Mesenchymal stem cell (in vitro differentiated cells and primary cell): ENCODE data around the gene STIM1.

ENCODE experiments used
- DNase-seq: peaks from one replicate; pipeline ENCODE4 v3.0.0-alpha.2; 2013
- H2AFZ ChIP-seq: one replicate; pipeline ENCODE4 v1.6.1; 2013; ENCODE audit warnings: low read depth, mild to moderate bottlenecking, control low read depth, inconsistent platforms, low read length, moderate library complexity
- H2AK5ac ChIP-seq: 2 replicates; pipeline ENCODE4 v1.6.1; 2013; ENCODE audit warnings: low read length, moderate library complexity, mild to moderate bottlenecking, inconsistent platforms; ENCODE audit not compliant: severe bottlenecking
- H2BK120ac ChIP-seq: one replicate; pipeline ENCODE4 v1.6.1; 2013; ENCODE audit warnings: low read depth, mild to moderate bottlenecking, inconsistent platforms, low read length, moderate library complexity
- H2BK12ac ChIP-seq, 2 experiments: one replicate each; pipeline ENCODE4 v1.6.1; 2013; ENCODE audit warnings: inconsistent platforms in 2 of 2, low read length in 2 of 2, mild to moderate bottlenecking in 2 of 2, moderate library complexity in 2 of 2, control low read depth in 1 of 2
- H2BK15ac ChIP-seq: one replicate; pipeline ENCODE4 v1.6.1; 2013; ENCODE audit warnings: mild to moderate bottlenecking, low read depth, inconsistent platforms; ENCODE audit not compliant: poor library complexity, severe bottlenecking
- H2BK5ac ChIP-seq: 2 replicates; pipeline ENCODE4 v1.6.1; 2013; ENCODE audit warnings: low read depth, mild to moderate bottlenecking, low read length, control low read depth, inconsistent platforms; ENCODE audit not compliant: poor library complexity, severe bottlenecking
- H3K14ac ChIP-seq, 2 experiments: one replicate each; pipeline ENCODE4 v1.6.1; 2013; ENCODE audit warnings: inconsistent platforms in 2 of 2, low read length in 2 of 2, control low read depth in 1 of 2, mild to moderate bottlenecking in 1 of 2, moderate library complexity in 1 of 2
- H3K18ac ChIP-seq, 2 experiments: one replicate each; pipeline ENCODE4 v1.6.1; 2013; ENCODE audit warnings: inconsistent platforms in 2 of 2, low read length in 2 of 2, control low read depth in 1 of 2, low read depth in 1 of 2, mild to moderate bottlenecking in 1 of 2
- H3K23ac ChIP-seq, 2 experiments: one replicate each; pipeline ENCODE4 v1.6.1; 2013; ENCODE audit warnings: inconsistent platforms in 2 of 2, low read length in 2 of 2, mild to moderate bottlenecking in 2 of 2, moderate library complexity in 2 of 2, control low read depth in 1 of 2
- H3K27ac ChIP-seq: 2 replicates; pipeline ENCODE4 v1.5.1; 2013; ENCODE audit warnings: mild to moderate bottlenecking, moderate library complexity, low read length, control low read depth, inconsistent platforms; ENCODE audit not compliant: poor library complexity, severe bottlenecking
- H3K27me3 ChIP-seq, 2 experiments: 2 replicates each; pipeline versions ENCODE4 v1.6.1 to v1.7.0; 2013; ENCODE audit warnings: low read length in 2 of 2, mild to moderate bottlenecking in 2 of 2, moderate library complexity in 2 of 2, control low read depth in 1 of 2, inconsistent platforms in 1 of 2; ENCODE audit not compliant: control insufficient read depth in 1 of 2, insufficient read depth in 1 of 2
- H3K36me3 ChIP-seq, 2 experiments: 2 replicates each; pipeline versions ENCODE4 v1.6.1 to v1.7.0; 2013; ENCODE audit warnings: low read length in 2 of 2, control low read depth in 1 of 2, inconsistent platforms in 1 of 2, low read depth in 1 of 2, mild to moderate bottlenecking in 1 of 2; ENCODE audit not compliant: insufficient read depth in 2 of 2, control insufficient read depth in 1 of 2
- H3K4ac ChIP-seq, 2 experiments: one replicate each; pipeline ENCODE4 v1.6.1; 2013; ENCODE audit warnings: inconsistent platforms in 2 of 2, low read length in 2 of 2, mild to moderate bottlenecking in 2 of 2, moderate library complexity in 2 of 2, control low read depth in 1 of 2, low read depth in 1 of 2
- H3K4me1 ChIP-seq: 2 replicates; pipeline ENCODE4 v1.6.1; 2013; ENCODE audit warnings: low read depth, low read length, control low read depth; ENCODE audit not compliant: control insufficient read depth, insufficient read depth
- H3K4me2 ChIP-seq: 2 replicates; pipeline ENCODE4 v1.6.1; 2013; ENCODE audit warnings: low read length, mild to moderate bottlenecking, inconsistent platforms; ENCODE audit not compliant: poor library complexity, severe bottlenecking
- H3K4me3 ChIP-seq, 2 experiments: 2 replicates each; pipeline versions ENCODE4 v1.5.1 to v1.7.0; 2013; ENCODE audit warnings: low read length in 2 of 2, mild to moderate bottlenecking in 2 of 2, control low read depth in 1 of 2, low read depth in 1 of 2; ENCODE audit not compliant: insufficient read depth in 1 of 2
- H3K79me1 ChIP-seq: replicated peaks from 2 replicates; pipeline ENCODE4 v1.6.1; 2013; ENCODE audit warnings: mild to moderate bottlenecking, control low read depth, low read length, inconsistent platforms; ENCODE audit not compliant: poor library complexity, severe bottlenecking
- H3K9ac ChIP-seq: 2 replicates; pipeline ENCODE4 v1.7.0; 2013; ENCODE audit warnings: mild to moderate bottlenecking, low read length, moderate library complexity
- H3K9me3 ChIP-seq: 2 replicates; pipeline ENCODE4 v1.7.0; 2013; ENCODE audit warnings: mild to moderate bottlenecking, low read length; ENCODE audit not compliant: control insufficient read depth
- H4K8ac ChIP-seq: one replicate; pipeline ENCODE4 v1.6.1; 2013; ENCODE audit warnings: inconsistent platforms, mild to moderate bottlenecking, low read length, moderate library complexity
- H4K91ac ChIP-seq: one replicate; pipeline ENCODE4 v1.6.1; 2013; ENCODE audit warnings: mild to moderate bottlenecking, low read length, inconsistent platforms
- WGBS: methylation state at CpG from one replicate; pipeline ENCODE4 v1.1.7; 2013; ENCODE audit warnings: mixed read lengths; 5-methylcytosine and 5-hydroxymethylcytosine counted together

Gene STIM1

GRCh38 chr11:3841426-3842350, 13.8 kb upstream of the STIM1 start:
- Histone ChIP-seq H2AK5ac (peak overlapping the region; percentile 19), H2BK5ac (peak overlapping the region; percentile 76), H3K27ac (peak overlapping the region; percentile 80), H3K4me1 (peaks cover 16% of the 10 kb centered on the region), H3K9ac (peak overlapping the region; percentile 88), H4K91ac (peak overlapping the region; percentile 85), H2AFZ (peak overlapping the region; percentile 73), H3K23ac (no peak overlapping the region), H2BK15ac (peak overlapping the region; percentile 77), H3K9me3 (no peaks in the 10 kb centered on the region), H2BK120ac (peak overlapping the region; percentile 97), H3K27me3 (no peaks in the 10 kb centered on the region), H2BK12ac (peak overlapping the region in 1 of 2 experiments; percentile 54), H3K4ac (peak overlapping the region; percentile 88 to 97), H3K79me1 (peaks cover 11% of the 10 kb centered on the region), H3K14ac (peak overlapping the region in 1 of 2 experiments; percentile 93), H3K4me2 (peak overlapping the region; percentile 85), H4K8ac (peak overlapping the region; percentile 97), H3K36me3 (peaks cover 3 to 10% of the 10 kb centered on the region in 2 experiments), H3K4me3 (peak overlapping the region; percentile 65 to 69), H3K18ac (peak overlapping the region; percentile 93 to 96)
- WGBS: 27% methylated on average over 43 of the region's 44 CpGs
- DNase-seq: peak; percentile 90

DNA sequence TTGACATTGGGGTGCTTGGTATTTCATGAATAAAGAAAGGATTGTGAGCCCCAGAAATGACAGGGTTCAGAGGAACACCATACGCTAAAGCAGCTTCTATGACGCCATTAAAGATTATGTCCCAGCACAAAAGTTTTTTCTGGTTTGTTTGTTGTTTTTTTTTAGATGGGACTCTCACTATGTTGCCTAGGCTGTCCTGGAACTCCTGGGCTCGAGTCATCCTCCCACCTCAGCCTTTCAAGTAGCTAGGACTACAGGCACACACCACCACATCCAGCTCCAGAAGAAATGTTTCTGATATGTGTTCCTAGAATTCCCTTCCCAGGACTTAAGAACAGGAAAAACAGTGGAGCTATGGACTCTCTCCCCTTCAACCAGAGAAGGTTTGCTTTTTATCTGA, 12.1 kb upstream of the STIM1 start:
- H3K4me3 ChIP-seq: no peak overlapping the region
- DNase-seq: no peak
- H3K27me3 ChIP-seq: no peaks in the 10 kb centered on the region
- no peak overlapping the region for H2BK15ac ChIP-seq
- no peaks in the 10 kb centered on the region for H3K36me3 ChIP-seq
- H2BK120ac ChIP-seq: no peak overlapping the region
- H2BK5ac ChIP-seq: no peak overlapping the region
- H3K18ac ChIP-seq: no peak overlapping the region
- no peak overlapping the region for H3K27ac ChIP-seq
- H2AK5ac ChIP-seq: no peak overlapping the region
- no peak overlapping the region for H2BK12ac ChIP-seq
- no peaks in the 10 kb centered on the region for H3K9me3 ChIP-seq
- peaks cover 12% of the 10 kb centered on the region for H3K4me1 ChIP-seq
- H3K79me1 ChIP-seq: peaks cover 2% of the 10 kb centered on the region
- 88% methylated on average over 3 of the region's 3 CpGs for WGBS
- no peak overlapping the region for H3K4ac ChIP-seq
- no peak overlapping the region for H3K14ac ChIP-seq
- H2AFZ ChIP-seq: no peak overlapping the region
- no peak overlapping the region for H4K8ac ChIP-seq
- no peak overlapping the region for H3K4me2 ChIP-seq
- no peak overlapping the region for H4K91ac ChIP-seq
- H3K23ac ChIP-seq: no peak overlapping the region
- H3K9ac ChIP-seq: no peak overlapping the region

- Histone ChIP-seq H3K27me3 (no peaks in the 10 kb centered on the region), H4K91ac (no peak overlapping the region), H2AFZ (no peak overlapping the region), H3K79me1 (no peaks in the 10 kb centered on the region), H3K36me3 (no peaks in the 10 kb centered on the region), H2AK5ac (no peak overlapping the region), H3K18ac (no peak overlapping the region), H3K4me3 (no peak overlapping the region), H3K9me3 (no peaks in the 10 kb centered on the region), H3K4ac (no peak overlapping the region), H2BK15ac (no peak overlapping the region), H3K27ac (no peak overlapping the region), H3K4me1 (peaks cover 3% of the 10 kb centered on the region), H2BK12ac (no peak overlapping the region), H2BK5ac (no peak overlapping the region), H4K8ac (no peak overlapping the region), H3K14ac (no peak overlapping the region), H3K23ac (no peak overlapping the region), H3K4me2 (no peak overlapping the region), H3K9ac (no peak overlapping the region), H2BK120ac (no peak overlapping the region)
- WGBS: 100% methylated on average over 1 of the region's 1 CpG
- no peak for DNase-seq
These were observed 10.2 kb upstream of the STIM1 start for GRCh38 chr11:3845246-3845645.

GRCh38 chr11:3845670-3846069, 9.8 kb upstream of the STIM1 start:
- no peak overlapping the region for H3K4ac ChIP-seq
- H3K9ac ChIP-seq: no peak overlapping the region
- no peaks in the 10 kb centered on the region for H3K79me1 ChIP-seq
- DNase-seq: no peak
- no peaks in the 10 kb centered on the region for H3K27me3 ChIP-seq
- H4K8ac ChIP-seq: no peak overlapping the region
- peaks cover 3% of the 10 kb centered on the region for H3K4me1 ChIP-seq
- no peak overlapping the region for H2AK5ac ChIP-seq
- no peak overlapping the region for H2BK15ac ChIP-seq
- WGBS: 71% methylated on average over 3 of the region's 3 CpGs
- H2BK120ac ChIP-seq: no peak overlapping the region
- no peaks in the 10 kb centered on the region for H3K36me3 ChIP-seq
- no peak overlapping the region for H2AFZ ChIP-seq
- H4K91ac ChIP-seq: no peak overlapping the region
- no peak overlapping the region for H3K4me2 ChIP-seq
- no peaks in the 10 kb centered on the region for H3K9me3 ChIP-seq
- H3K14ac ChIP-seq: no peak overlapping the region
- H3K4me3 ChIP-seq: no peak overlapping the region
- no peak overlapping the region for H3K23ac ChIP-seq
- no peak overlapping the region for H2BK5ac ChIP-seq
- no peak overlapping the region for H3K18ac ChIP-seq
- H3K27ac ChIP-seq: no peak overlapping the region
- no peak overlapping the region for H2BK12ac ChIP-seq
